HG03558 (cell line): ENCODE measurements around the gene PEX11A.

ENCODE experiments used
- ATAC-seq: cut with Tn5 transposase; IDR thresholded peaks from one replicate; pipeline ENCODE4 v1.9.1; 2021; ENCODE audit warnings: moderate number of reproducible peaks; ENCODE audit not compliant: unreplicated experiment; ENCODE audit errors: extremely low read depth

Gene PEX11A

GRCh38 chr15:89677381-89677780 lies 13.2 kb downstream of the PEX11A start:
- ATAC-seq, result no peak

GRCh38 chr15:89675606-89676005 lies 14.9 kb downstream of the PEX11A start:
- no peak for ATAC-seq

- ATAC-seq, result no peak
These were observed 16.0 kb downstream of the PEX11A start for GRCh38 chr15:89674526-89674925.

GRCh38 chr15:89673165-89673512 lies 17.4 kb downstream of the PEX11A start:
- no peak for ATAC-seq

- no peak for ATAC-seq
These were observed 18.1 kb downstream of the PEX11A start for GRCh38 chr15:89672221-89673164.

- no peak for ATAC-seq
These were observed 18.9 kb downstream of the PEX11A start for GRCh38 chr15:89671687-89672086.

- ATAC-seq, result no peak
These were observed 19.5 kb downstream of the PEX11A start for GRCh38 chr15:89670971-89671560.

- ATAC-seq, result no peak
These were observed 20.6 kb downstream of the PEX11A start for GRCh38 chr15:89669941-89670340.

GRCh38 chr15:89669309-89669865 lies 21.2 kb downstream of the PEX11A start:
- no peak for ATAC-seq

- no peak for ATAC-seq
These were observed 22.4 kb downstream of the PEX11A start for GRCh38 chr15:89668171-89668570.

GRCh38 chr15:89667706-89667960 lies 22.9 kb downstream of the PEX11A start:
- no peak for ATAC-seq

- ATAC-seq, result no peak
These were observed 23.5 kb downstream of the PEX11A start for GRCh38 chr15:89666858-89667705.

- ATAC-seq, result no peak
These were observed 24.2 kb downstream of the PEX11A start for GRCh38 chr15:89666184-89666857.

- no peak for ATAC-seq
These were observed 24.9 kb downstream of the PEX11A start for GRCh38 chr15:89665449-89666181.

GRCh38 chr15:89664441-89665350 lies 25.9 kb downstream of the PEX11A start:
- no peak for ATAC-seq

- no peak for ATAC-seq
These were observed 27.5 kb downstream of the PEX11A start for GRCh38 chr15:89662893-89663626.

GRCh38 chr15:89660556-89660955 lies 30.0 kb downstream of the PEX11A start:
- ATAC-seq, result no peak

GRCh38 chr15:89659295-89659694 lies 31.3 kb downstream of the PEX11A start:
- no peak for ATAC-seq
